HepG2 (cell line): ENCODE results near the gene RBM12. TPM values are rescaled to one million over a fixed set of nuclear protein-coding genes. Genes with fewer than 3 reads are reported as not detected.
A peak's percentile ranks its signal among the peaks of the same experiment; 100 is the strongest.

Experiments
- MEIS2 ChIP-seq: sonication (generic); formaldehyde crosslinking; IDR thresholded peaks from 2 replicates; pipeline ENCODE4 v1.9.0; 2021; ENCODE audit warnings: mild to moderate bottlenecking, missing genetic modification reagents
- TCF7L2 ChIP-seq: IDR thresholded peaks from 2 replicates; pipeline ENCODE4 v1.6.1; 2011; ENCODE audit warnings: mild to moderate bottlenecking, low read depth, low read length, moderate library complexity
- ZKSCAN8 ChIP-seq: IDR thresholded peaks from 2 replicates; pipeline ENCODE4 v1.6.1; 2016; ENCODE audit warnings: borderline replicate concordance, missing genetic modification reagents, missing compliant biosample characterization
- ZNF138 ChIP-seq: sonication (generic); formaldehyde crosslinking; IDR thresholded peaks from 2 replicates; pipeline ENCODE4 v1.5.0; 2020; ENCODE audit warnings: mild to moderate bottlenecking, low read depth, missing genetic modification reagents
- ZNF253 ChIP-seq: sonication (generic); formaldehyde crosslinking; IDR thresholded peaks from 2 replicates; pipeline ENCODE4 v1.8.0; 2022; ENCODE audit warnings: mild to moderate bottlenecking, missing genetic modification reagents, borderline replicate concordance
- ZNF264 ChIP-seq: sonication (generic); formaldehyde crosslinking; IDR thresholded peaks from 2 replicates; pipeline ENCODE4 v1.4.0; 2020; ENCODE audit warnings: missing genetic modification reagents
- ZNF510 ChIP-seq: sonication (generic); formaldehyde crosslinking; IDR thresholded peaks from 2 replicates; pipeline ENCODE4 v1.4.0; 2020; ENCODE audit warnings: low read depth, mild to moderate bottlenecking, missing genetic modification reagents
- ZNF598 ChIP-seq: sonication (generic); formaldehyde crosslinking; IDR thresholded peaks from 2 replicates; pipeline ENCODE4 v1.5.1; 2020; ENCODE audit warnings: mild to moderate bottlenecking, missing genetic modification reagents, borderline replicate concordance
- ZNF678 ChIP-seq: sonication (generic); formaldehyde crosslinking; IDR thresholded peaks from 2 replicates; pipeline ENCODE4 v1.4.0; 2020; ENCODE audit warnings: mild to moderate bottlenecking, missing genetic modification reagents
- ZNF776 ChIP-seq: sonication (generic); formaldehyde crosslinking; IDR thresholded peaks from 2 replicates; pipeline ENCODE4 v1.4.0; 2020; ENCODE audit warnings: mild to moderate bottlenecking, missing genetic modification reagents
- polyA plus RNA-seq, 8 experiments: library from polyadenylated mRNA; depleted of rRNA in 3 of 8; stranded (reverse) in 7 of 8; unstranded in 1 of 8; fragments of >200 nt; fragmentation: Illumina TruSeq in 4 of 8; extraction: Trizol in 4 of 8; gene quantifications; 2 replicates each; pipeline versions ENCODE4 v1.2.1 to v1.2.3, GENCODE V29; 2011 to 2016; ENCODE audit warnings: low read depth in 4 of 8, missing spikeins in 1 of 8, mixed read lengths in 1 of 8; ENCODE audit not compliant: insufficient read depth in 1 of 8
- total RNA-seq, 5 experiments: library from RNA; depleted of rRNA; stranded (reverse); fragments of >200 nt; fragmentation: Illumina TruSeq; extraction: Trizol; gene quantifications; 2 replicates each; pipeline ENCODE4 v1.2.3, GENCODE V29; 2016; ENCODE audit warnings: low read depth in 1 of 5
- TF ChIP-seq, protein P1 (sequence below): sonication (generic); formaldehyde crosslinking; IDR thresholded peaks from 2 replicates; pipeline ENCODE4 v1.5.1; 2020; ENCODE audit warnings: mild to moderate bottlenecking, missing genetic modification reagents, moderate library complexity
- TF ChIP-seq, protein P2 (sequence below): sonication (generic); formaldehyde crosslinking; IDR thresholded peaks from 2 replicates; pipeline ENCODE4 v1.4.0; 2020; ENCODE audit warnings: missing genetic modification reagents, low read depth, mild to moderate bottlenecking, borderline replicate concordance
- TF ChIP-seq, protein P3 (sequence below): sonication (generic); formaldehyde crosslinking; conservative IDR thresholded peaks from 2 replicates; pipeline ENCODE4 v1.4.0; 2020; ENCODE audit warnings: missing genetic modification reagents
- TF ChIP-seq, protein P4 (sequence below): sonication (generic); formaldehyde crosslinking; IDR thresholded peaks from 2 replicates; pipeline ENCODE4 v1.4.0; 2020; ENCODE audit warnings: mild to moderate bottlenecking, missing genetic modification reagents

The RBM12 gene
- total and polyA plus RNA-seq, 2 of the 13 experiments (the other 11 are each of a cell fraction or from before 2014, with no cell fraction given): 97.9 to 104 TPM

- TF ChIP-seq, protein P1, sequence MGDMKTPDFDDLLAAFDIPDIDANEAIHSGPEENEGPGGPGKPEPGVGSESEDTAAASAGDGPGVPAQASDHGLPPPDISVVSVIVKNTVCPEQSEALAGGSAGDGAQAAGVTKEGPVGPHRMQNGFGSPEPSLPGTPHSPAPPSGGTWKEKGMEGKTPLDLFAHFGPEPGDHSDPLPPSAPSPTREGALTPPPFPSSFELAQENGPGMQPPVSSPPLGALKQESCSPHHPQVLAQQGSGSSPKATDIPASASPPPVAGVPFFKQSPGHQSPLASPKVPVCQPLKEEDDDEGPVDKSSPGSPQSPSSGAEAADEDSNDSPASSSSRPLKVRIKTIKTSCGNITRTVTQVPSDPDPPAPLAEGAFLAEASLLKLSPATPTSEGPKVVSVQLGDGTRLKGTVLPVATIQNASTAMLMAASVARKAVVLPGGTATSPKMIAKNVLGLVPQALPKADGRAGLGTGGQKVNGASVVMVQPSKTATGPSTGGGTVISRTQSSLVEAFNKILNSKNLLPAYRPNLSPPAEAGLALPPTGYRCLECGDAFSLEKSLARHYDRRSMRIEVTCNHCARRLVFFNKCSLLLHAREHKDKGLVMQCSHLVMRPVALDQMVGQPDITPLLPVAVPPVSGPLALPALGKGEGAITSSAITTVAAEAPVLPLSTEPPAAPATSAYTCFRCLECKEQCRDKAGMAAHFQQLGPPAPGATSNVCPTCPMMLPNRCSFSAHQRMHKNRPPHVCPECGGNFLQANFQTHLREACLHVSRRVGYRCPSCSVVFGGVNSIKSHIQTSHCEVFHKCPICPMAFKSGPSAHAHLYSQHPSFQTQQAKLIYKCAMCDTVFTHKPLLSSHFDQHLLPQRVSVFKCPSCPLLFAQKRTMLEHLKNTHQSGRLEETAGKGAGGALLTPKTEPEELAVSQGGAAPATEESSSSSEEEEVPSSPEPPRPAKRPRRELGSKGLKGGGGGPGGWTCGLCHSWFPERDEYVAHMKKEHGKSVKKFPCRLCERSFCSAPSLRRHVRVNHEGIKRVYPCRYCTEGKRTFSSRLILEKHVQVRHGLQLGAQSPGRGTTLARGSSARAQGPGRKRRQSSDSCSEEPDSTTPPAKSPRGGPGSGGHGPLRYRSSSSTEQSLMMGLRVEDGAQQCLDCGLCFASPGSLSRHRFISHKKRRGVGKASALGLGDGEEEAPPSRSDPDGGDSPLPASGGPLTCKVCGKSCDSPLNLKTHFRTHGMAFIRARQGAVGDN (CRISPR knock-in tag): no peak
- TF ChIP-seq, protein P2, sequence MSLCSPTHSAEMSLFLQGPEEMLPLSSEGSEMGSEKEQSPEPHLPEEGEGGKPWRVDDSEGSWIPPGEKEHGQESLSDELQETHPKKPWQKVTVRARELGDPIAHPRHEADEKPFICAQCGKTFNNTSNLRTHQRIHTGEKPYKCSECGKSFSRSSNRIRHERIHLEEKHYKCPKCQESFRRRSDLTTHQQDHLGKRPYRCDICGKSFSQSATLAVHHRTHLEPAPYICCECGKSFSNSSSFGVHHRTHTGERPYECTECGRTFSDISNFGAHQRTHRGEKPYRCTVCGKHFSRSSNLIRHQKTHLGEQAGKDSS (CRISPR knock-in tag): no peak
- TF ChIP-seq ZNF776 (CRISPR knock-in tag) (no peak), ZNF678 (CRISPR knock-in tag) (no peak), TCF7L2 (peak; percentile 48; the same call in 1 of the 2 replicates), ZKSCAN8 (CRISPR knock-in tag) (no peak), ZNF253 (CRISPR knock-in tag) (no peak), ZNF598 (no peak), MEIS2 (CRISPR knock-in tag) (no peak), ZNF138 (CRISPR knock-in tag) (no peak), ZNF510 (CRISPR knock-in tag) (0 out of 2 replicates have a peak, but pooled peaks have one; percentile 51), ZNF264 (CRISPR knock-in tag) (0 out of 2 replicates have a peak, but pooled peaks have one; percentile 68)
- TF ChIP-seq, protein P3, sequence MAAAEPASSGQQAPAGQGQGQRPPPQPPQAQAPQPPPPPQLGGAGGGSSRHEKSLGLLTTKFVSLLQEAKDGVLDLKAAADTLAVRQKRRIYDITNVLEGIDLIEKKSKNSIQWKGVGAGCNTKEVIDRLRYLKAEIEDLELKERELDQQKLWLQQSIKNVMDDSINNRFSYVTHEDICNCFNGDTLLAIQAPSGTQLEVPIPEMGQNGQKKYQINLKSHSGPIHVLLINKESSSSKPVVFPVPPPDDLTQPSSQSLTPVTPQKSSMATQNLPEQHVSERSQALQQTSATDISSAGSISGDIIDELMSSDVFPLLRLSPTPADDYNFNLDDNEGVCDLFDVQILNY: no peak; the same call in 1 of the 2 replicates
- TF ChIP-seq, protein P4, sequence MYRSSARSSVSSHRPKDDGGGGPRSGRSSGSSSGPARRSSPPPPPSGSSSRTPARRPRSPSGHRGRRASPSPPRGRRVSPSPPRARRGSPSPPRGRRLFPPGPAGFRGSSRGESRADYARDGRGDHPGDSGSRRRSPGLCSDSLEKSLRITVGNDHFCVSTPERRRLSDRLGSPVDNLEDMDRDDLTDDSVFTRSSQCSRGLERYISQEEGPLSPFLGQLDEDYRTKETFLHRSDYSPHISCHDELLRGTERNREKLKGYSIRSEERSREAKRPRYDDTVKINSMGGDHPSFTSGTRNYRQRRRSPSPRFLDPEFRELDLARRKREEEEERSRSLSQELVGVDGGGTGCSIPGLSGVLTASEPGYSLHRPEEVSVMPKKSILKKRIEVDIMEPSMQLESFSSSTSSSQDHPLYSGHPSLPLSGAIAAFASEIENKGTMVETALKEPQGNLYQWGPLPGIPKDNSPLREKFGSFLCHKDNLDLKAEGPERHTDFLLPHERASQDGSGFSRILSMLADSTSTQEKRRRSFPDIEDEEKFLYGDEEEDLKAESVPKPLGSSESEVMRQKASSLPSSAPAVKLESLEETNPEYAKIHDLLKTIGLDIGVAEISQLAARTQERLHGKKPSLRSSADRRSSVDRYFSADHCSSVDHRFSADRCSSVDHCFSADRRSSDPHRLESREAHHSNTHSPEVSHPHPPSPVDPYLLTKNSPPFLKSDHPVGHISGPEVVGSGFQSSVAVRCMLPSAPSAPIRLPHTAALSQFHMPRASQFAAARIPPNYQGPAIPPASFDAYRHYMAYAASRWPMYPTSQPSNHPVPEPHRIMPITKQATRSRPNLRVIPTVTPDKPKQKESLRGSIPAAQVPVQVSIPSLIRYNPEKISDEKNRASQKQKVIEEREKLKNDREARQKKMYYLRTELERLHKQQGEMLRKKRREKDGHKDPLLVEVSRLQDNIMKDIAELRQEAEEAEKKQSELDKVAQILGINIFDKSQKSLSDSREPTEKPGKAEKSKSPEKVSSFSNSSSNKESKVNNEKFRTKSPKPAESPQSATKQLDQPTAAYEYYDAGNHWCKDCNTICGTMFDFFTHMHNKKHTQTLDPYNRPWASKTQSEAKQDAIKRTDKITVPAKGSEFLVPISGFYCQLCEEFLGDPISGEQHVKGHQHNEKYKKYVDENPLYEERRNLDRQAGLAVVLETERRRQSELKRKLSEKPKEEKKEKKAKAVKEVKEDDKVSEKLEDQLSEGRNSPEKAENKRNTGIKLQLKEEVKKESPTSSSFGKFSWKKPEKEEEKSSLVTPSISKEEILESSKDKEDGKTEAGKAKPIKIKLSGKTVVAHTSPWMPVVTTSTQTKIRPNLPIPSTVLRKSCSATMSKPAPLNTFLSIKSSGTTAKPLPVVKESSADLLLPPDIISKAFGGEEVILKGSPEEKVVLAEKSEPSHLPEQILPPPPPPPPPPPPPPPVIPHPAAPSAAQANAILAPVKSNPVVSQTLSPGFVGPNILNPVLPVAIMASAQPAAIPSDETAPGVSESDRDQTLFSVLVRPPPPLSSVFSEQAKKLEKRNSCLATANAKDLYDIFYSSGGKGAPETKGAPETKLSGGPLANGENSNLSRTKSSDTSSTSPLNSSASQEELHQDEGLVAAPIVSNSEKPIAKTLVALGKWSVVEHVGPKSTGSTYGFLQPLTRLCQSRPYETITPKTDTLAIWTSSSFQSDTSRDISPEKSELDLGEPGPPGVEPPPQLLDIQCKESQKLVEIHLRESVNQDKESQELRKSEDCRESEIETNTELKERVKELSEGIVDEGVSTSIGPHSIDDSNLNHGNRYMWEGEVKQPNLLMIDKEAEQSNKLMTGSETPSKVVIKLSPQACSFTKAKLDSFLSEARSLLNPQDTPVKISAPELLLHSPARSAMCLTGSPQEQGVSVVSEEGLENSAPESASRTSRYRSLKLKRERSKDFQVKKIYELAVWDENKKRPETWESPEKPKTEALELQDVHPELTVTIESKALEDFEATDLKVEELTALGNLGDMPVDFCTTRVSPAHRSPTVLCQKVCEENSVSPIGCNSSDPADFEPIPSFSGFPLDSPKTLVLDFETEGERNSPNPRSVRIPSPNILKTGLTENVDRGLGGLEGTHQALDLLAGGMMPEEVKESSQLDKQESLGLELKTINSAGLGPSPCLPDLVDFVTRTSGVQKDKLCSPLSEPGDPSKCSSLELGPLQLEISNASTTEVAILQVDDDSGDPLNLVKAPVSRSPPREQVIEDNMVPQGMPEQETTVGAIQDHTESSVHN (CRISPR knock-in tag): no peak
Measured at GRCh38 chr20:35695245-35695749, 30.6 kb upstream of the RBM12 start (continued).
